ENCODE results near the gene TAS2R41. TPM values are rescaled to one million over a fixed set of nuclear protein-coding genes. Genes with fewer than 3 reads are reported as not detected.

Gene TAS2R41
- polyA plus RNA-seq, 6 donors from 2014 or later, result not detected

GRCh38 chr7:143487566-143487965, 9.9 kb downstream of the TAS2R41 start:
- no peak overlapping the region for H3K27ac Mint-ChIP-seq
- H3K36me3 Mint-ChIP-seq, result no peaks in the 10 kb centered on the region
- peaks cover 0 to 4% (median 0%) of the 10 kb centered on the region in 3 donors for H3K27me3 Mint-ChIP-seq
- no peaks in the 10 kb centered on the region for H3K4me1 Mint-ChIP-seq
- H3K4me3 Mint-ChIP-seq, result no peak overlapping the region
- H3K9me3 Mint-ChIP-seq, result peaks cover 0 to 3% (median 0%) of the 10 kb centered on the region in 7 donors
- no peak for DNase-seq
- ATAC-seq (ENCODE audit: low read depth in 2 of 2), result no peak

GRCh38 chr7:143490717-143491306, 13.1 kb downstream of the TAS2R41 start:
- H3K27ac Mint-ChIP-seq, result no peak overlapping the region
- no peak for DNase-seq
- H3K36me3 Mint-ChIP-seq, result no peaks in the 10 kb centered on the region
- H3K4me3 Mint-ChIP-seq, result no peak overlapping the region
- H3K27me3 Mint-ChIP-seq, result peaks cover 0 to 4% (median 0%) of the 10 kb centered on the region in 3 donors
- H3K9me3 Mint-ChIP-seq, result peaks cover 0 to 2% (median 0%) of the 10 kb centered on the region in 7 donors
- no peak for ATAC-seq (ENCODE audit: low read depth in 2 of 2)
- peaks cover 0 to 2% (median 0%) of the 10 kb centered on the region in 3 donors for H3K4me1 Mint-ChIP-seq

- no peak overlapping the region for H3K27ac Mint-ChIP-seq
- ATAC-seq (ENCODE audit: low read depth in 2 of 2), result no peak
- peaks cover 0 to 2% (median 0%) of the 10 kb centered on the region in 3 donors for H3K4me1 Mint-ChIP-seq
- peaks cover 0 to 4% (median 0%) of the 10 kb centered on the region in 3 donors for H3K27me3 Mint-ChIP-seq
- H3K9me3 Mint-ChIP-seq, result no peaks in the 10 kb centered on the region
- no peaks in the 10 kb centered on the region for H3K36me3 Mint-ChIP-seq
- DNase-seq, result no peak
- H3K4me3 Mint-ChIP-seq, result no peak overlapping the region
Observed at GRCh38 chr7:143492043-143492471, 14.4 kb downstream of the TAS2R41 start.

- peaks cover 4 to 7% (median 6%) of the 10 kb centered on the region in 3 donors for H3K27me3 Mint-ChIP-seq
- no peaks in the 10 kb centered on the region for H3K36me3 Mint-ChIP-seq
- ATAC-seq (ENCODE audit: low read depth in 2 of 2) (no peak), DNase-seq (no peak)
- no peak overlapping the region for H3K27ac Mint-ChIP-seq
- no peak overlapping the region for H3K4me3 Mint-ChIP-seq
- peaks cover 0 to 2% (median 0%) of the 10 kb centered on the region in 3 donors for H3K4me1 Mint-ChIP-seq
- no peaks in the 10 kb centered on the region for H3K9me3 Mint-ChIP-seq
Observed at GRCh38 chr7:143492799-143493739, 15.4 kb downstream of the TAS2R41 start.

GRCh38 chr7:143493751-143494150, 16.1 kb downstream of the TAS2R41 start:
- ATAC-seq (ENCODE audit: low read depth in 2 of 2), result no peak
- DNase-seq, result no peak
- Mint-ChIP-seq H3K4me1 (peaks cover 0 to 2% (median 0%) of the 10 kb centered on the region in 3 donors), H3K4me3 (no peak overlapping the region), H3K27ac (no peak overlapping the region), H3K9me3 (no peaks in the 10 kb centered on the region), H3K36me3 (no peaks in the 10 kb centered on the region), H3K27me3 (peaks cover 4 to 7% (median 6%) of the 10 kb centered on the region in 3 donors)

GRCh38 chr7:143494622-143495021, 16.9 kb downstream of the TAS2R41 start:
- Mint-ChIP-seq H3K4me1 (peaks cover 0 to 2% (median 0%) of the 10 kb centered on the region in 3 donors), H3K4me3 (no peak overlapping the region), H3K9me3 (no peaks in the 10 kb centered on the region), H3K27ac (no peak overlapping the region), H3K36me3 (no peaks in the 10 kb centered on the region), H3K27me3 (peaks cover 0 to 7% (median 6%) of the 10 kb centered on the region in 3 donors)
- DNase-seq, result no peak
- no peak for ATAC-seq (ENCODE audit: low read depth in 2 of 2)

- ATAC-seq (ENCODE audit: low read depth in 2 of 2), result no peak
- no peaks in the 10 kb centered on the region for H3K9me3 Mint-ChIP-seq
- H3K36me3 Mint-ChIP-seq, result no peaks in the 10 kb centered on the region
- H3K4me1 Mint-ChIP-seq, result peaks cover 0 to 2% (median 0%) of the 10 kb centered on the region in 3 donors
- H3K4me3 Mint-ChIP-seq, result no peak overlapping the region
- peaks cover 0 to 7% (median 6%) of the 10 kb centered on the region in 3 donors for H3K27me3 Mint-ChIP-seq
- no peak for DNase-seq
- no peak overlapping the region for H3K27ac Mint-ChIP-seq
Observed at GRCh38 chr7:143495851-143496250, 18.2 kb downstream of the TAS2R41 start.

- no peak for DNase-seq
- Mint-ChIP-seq H3K27ac (no peak overlapping the region), H3K27me3 (peaks cover 0 to 7% (median 6%) of the 10 kb centered on the region in 3 donors), H3K9me3 (no peaks in the 10 kb centered on the region), H3K4me3 (no peak overlapping the region), H3K36me3 (no peaks in the 10 kb centered on the region), H3K4me1 (peaks cover 0 to 2% (median 0%) of the 10 kb centered on the region in 3 donors)
- ATAC-seq (ENCODE audit: low read depth in 2 of 2), result no peak
Observed at GRCh38 chr7:143496263-143496662, 18.6 kb downstream of the TAS2R41 start.

GRCh38 chr7:143497008-143497795, 19.5 kb downstream of the TAS2R41 start:
- H3K36me3 Mint-ChIP-seq, result no peaks in the 10 kb centered on the region
- no peak overlapping the region for H3K27ac Mint-ChIP-seq
- ATAC-seq (ENCODE audit: low read depth in 2 of 2) (no peak), DNase-seq (no peak)
- H3K27me3 Mint-ChIP-seq, result peaks cover 0 to 7% (median 6%) of the 10 kb centered on the region in 3 donors
- H3K9me3 Mint-ChIP-seq, result no peaks in the 10 kb centered on the region
- peaks cover 0 to 2% (median 0%) of the 10 kb centered on the region in 3 donors for H3K4me1 Mint-ChIP-seq
- H3K4me3 Mint-ChIP-seq, result no peak overlapping the region

- no peaks in the 10 kb centered on the region for H3K4me1 Mint-ChIP-seq
- H3K27ac Mint-ChIP-seq, result no peak overlapping the region
- H3K9me3 Mint-ChIP-seq, result no peaks in the 10 kb centered on the region
- ATAC-seq (ENCODE audit: low read depth in 2 of 2), result no peak
- no peak overlapping the region for H3K4me3 Mint-ChIP-seq
- DNase-seq, result no peak
- H3K36me3 Mint-ChIP-seq, result no peaks in the 10 kb centered on the region
- H3K27me3 Mint-ChIP-seq, result peaks cover 0 to 7% (median 6%) of the 10 kb centered on the region in 3 donors
Observed at GRCh38 chr7:143499246-143499645, 21.6 kb downstream of the TAS2R41 start.

- Mint-ChIP-seq H3K4me1 (no peaks in the 10 kb centered on the region), H3K9me3 (no peaks in the 10 kb centered on the region), H3K27ac (no peak overlapping the region), H3K36me3 (no peaks in the 10 kb centered on the region), H3K4me3 (no peak overlapping the region), H3K27me3 (peaks cover 0 to 7% (median 6%) of the 10 kb centered on the region in 3 donors)
- ATAC-seq (ENCODE audit: low read depth in 2 of 2) (no peak), DNase-seq (no peak)
Observed at GRCh38 chr7:143499743-143500348, 22.2 kb downstream of the TAS2R41 start.

- DNase-seq, result no peak
- H3K4me1 Mint-ChIP-seq, result no peaks in the 10 kb centered on the region
- no peaks in the 10 kb centered on the region for H3K36me3 Mint-ChIP-seq
- peaks cover 0 to 1% (median 0%) of the 10 kb centered on the region in 7 donors for H3K9me3 Mint-ChIP-seq
- no peak for ATAC-seq (ENCODE audit: low read depth in 2 of 2)
- no peaks in the 10 kb centered on the region for H3K27me3 Mint-ChIP-seq
- no peak overlapping the region for H3K4me3 Mint-ChIP-seq
- H3K27ac Mint-ChIP-seq, result no peak overlapping the region
Observed at GRCh38 chr7:143503261-143503660, 25.6 kb downstream of the TAS2R41 start.

Data from naive B cell (primary cell).